Cardiac fibroblast (primary cell): ENCODE results near the gene CEP55.
"Not testable (repeated sequence)": the region's sequence is repeated elsewhere in the genome, so short reads cannot be mapped to it uniquely, and the experiment has no call there.

ENCODE experiments used
- DNase-seq, 2 donors: peaks; one replicate each; pipeline versions ENCODE4 v3.0.0 to v3.0.0-alpha.2; 2010; ENCODE audit warnings: low read depth in 2 of 2
- H3K4me3 ChIP-seq, 2 donors: replicated peaks in 1 of 2; 1 replicate in 1 of 2; 2 replicates in 1 of 2; pipeline ENCODE4 v1.5.1; 2011; ENCODE audit warnings: low read depth in 2 of 2, low read length in 2 of 2, mild to moderate bottlenecking in 2 of 2, moderate library complexity in 1 of 2
- TF ChIP-seq, protein P1 (sequence below): IDR thresholded peaks from one replicate; pipeline ENCODE4 v1.5.1; 2011; ENCODE audit warnings: low read depth, mild to moderate bottlenecking, low read length, inconsistent platforms

The CEP55 gene

DNA sequence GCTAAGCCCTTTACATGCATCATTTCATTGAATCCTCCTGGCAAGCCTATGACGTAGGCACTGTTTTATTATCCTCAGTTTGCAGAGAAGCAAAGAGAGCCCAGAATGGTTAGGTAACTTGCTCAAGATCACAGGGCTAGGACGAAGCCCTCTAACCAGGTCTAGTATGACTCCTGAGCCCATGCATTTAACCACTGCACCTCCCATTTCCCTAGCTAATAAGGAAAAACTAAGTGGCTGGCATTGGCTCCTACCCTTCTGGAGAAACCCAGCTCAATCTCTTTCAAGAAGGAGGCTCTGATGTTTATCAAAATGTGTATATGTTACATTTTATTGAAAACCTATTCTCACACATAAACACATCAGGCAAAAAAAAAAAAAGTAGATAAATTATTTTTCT is 34.0 kb upstream of the CEP55 start:
- TF ChIP-seq, protein P1, sequence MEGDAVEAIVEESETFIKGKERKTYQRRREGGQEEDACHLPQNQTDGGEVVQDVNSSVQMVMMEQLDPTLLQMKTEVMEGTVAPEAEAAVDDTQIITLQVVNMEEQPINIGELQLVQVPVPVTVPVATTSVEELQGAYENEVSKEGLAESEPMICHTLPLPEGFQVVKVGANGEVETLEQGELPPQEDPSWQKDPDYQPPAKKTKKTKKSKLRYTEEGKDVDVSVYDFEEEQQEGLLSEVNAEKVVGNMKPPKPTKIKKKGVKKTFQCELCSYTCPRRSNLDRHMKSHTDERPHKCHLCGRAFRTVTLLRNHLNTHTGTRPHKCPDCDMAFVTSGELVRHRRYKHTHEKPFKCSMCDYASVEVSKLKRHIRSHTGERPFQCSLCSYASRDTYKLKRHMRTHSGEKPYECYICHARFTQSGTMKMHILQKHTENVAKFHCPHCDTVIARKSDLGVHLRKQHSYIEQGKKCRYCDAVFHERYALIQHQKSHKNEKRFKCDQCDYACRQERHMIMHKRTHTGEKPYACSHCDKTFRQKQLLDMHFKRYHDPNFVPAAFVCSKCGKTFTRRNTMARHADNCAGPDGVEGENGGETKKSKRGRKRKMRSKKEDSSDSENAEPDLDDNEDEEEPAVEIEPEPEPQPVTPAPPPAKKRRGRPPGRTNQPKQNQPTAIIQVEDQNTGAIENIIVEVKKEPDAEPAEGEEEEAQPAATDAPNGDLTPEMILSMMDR, result no peak
- H3K4me3 ChIP-seq, result no peak overlapping the region
- peak in 1 of 2 donors; percentile 42 for DNase-seq

DNA sequence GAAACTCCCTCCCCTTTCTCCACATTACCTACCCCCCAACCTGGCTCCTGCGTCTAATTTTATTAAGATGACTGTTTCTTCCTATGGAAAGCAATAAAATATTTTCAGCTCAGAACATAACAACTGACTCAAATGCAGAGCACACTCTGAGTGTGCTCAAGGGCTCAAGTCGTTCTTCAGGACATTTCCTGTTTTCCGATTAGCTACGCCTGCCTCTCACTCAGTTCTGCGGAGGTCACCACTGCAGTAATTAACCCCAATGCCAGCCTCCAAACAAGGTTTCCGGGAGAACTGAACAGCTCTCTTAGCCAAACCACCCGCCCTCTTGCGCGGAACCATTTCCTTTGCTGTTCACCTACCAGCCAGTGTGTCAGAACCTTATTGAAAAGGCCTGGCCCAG is 33.5 kb upstream of the CEP55 start:
- DNase-seq, result peak; percentile 83 to 89
- peak overlapping the region in 1 of 2 donors; percentile 13 for H3K4me3 ChIP-seq
- TF ChIP-seq, protein P1, result no peak

DNA sequence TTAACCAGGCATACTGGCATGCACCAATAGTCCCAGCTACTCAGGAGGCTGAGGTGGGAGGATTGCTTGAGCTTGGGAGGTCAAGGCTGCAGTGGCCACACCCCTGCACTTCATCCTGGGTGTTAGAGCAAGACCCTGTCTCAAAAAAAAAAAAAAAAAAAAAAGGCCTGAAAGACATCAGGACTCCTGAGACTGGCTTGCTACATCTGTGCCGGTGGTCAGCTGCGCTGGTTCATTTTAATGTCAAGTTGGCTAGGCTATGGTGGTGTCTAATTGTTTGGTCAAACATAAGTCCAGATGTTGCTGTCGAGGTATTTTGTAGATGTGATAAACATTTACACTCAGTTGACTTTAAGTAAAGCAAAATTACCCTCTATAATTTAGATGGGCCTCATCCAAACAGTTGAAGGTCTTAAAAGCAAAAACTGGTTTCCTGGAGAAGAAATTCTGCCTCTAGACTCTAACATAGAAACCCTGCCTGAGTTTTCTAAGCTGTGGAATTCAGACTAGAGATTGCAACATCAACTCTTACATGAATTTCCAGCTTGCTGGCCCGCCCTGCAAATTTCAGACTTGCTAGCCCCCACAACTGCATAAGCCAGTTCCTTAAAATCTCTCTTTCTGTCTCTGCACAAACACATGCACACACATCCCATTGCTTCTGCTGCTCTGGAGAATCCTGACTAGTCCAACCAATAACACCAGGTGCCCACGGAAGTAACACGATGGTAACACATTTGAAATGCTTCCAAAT is 32.5 kb upstream of the CEP55 start:
- TF ChIP-seq, protein P1, result no peak
- H3K4me3 ChIP-seq, result peak overlapping the region in 1 of 2 donors; percentile 5
- DNase-seq, result peak; percentile 85 to 88

DNA sequence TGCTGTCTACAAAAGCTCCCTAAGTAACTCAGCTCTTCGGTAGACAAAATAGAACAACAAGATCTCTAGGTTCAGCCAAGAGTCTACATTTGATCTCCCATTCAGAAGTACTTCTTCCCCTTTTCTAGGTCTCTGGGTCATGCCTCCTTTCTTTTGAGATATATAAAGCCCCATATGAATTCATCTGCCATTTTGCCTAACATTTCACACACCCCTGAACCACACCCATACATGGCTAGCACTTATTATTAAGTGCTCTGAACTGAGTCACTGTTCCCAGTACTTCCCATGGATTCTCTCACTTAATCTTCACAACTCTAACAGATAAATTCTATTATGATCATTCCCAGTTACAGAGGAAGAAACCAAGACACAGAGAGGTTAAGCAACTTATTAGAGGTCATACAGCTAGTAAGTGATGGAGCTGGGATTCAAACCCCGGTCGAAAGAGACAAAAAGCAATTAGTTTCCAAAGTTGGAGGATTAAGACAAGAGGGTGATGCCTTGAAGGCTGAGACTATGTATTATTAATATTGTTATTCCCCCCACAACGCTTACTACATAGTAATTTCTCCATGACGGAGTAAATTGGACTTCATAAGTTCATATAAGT is 31.5 kb upstream of the CEP55 start:
- no peak overlapping the region for H3K4me3 ChIP-seq
- TF ChIP-seq, protein P1, result no peak
- peak; percentile 26 to 70 for DNase-seq

DNA sequence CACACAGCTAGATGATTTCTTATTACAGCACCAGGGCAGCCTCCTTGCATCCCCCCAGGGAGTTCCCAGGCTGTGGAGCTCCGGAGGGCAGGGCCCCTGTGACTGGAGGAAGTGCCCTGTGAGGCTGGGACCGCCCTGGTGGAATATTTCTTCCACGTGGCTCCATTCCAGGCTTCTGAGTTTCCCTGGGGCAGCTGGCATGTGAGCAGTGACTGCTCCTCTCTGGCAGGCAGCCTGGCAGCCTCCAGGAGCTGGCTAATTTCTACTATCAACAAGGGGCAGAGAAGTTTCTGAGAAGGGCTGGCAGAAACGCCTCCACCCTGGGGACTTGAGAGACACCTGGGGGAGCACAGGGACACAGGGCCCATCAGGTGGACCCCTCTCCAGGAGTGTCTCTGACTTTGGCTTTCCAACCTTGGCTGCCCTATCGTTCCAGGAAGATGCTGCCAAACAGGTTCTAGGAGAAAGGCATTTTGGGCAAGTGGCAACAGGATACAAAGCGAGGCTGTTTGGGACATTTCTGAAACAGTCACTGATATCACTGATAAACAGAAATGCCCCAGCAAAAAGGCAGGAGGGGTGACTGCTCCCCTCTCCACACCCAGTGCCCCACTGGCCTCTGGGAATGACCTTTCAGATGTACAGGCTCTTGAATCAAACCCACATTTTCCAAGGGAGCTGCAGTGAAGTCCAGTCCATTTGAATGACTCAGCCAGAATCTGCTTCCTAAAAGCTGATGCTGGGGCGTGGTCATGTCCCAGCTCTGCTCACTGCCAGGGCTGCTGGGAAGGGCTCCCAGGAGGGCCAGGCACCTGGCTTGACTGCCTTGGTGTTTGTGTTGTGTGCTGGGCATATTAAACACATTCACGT is 30.4 kb upstream of the CEP55 start:
- TF ChIP-seq, protein P1, result no peak
- DNase-seq, result peak; percentile 97
- H3K4me3 ChIP-seq, result no peak overlapping the region

GRCh38 chr10:93467635-93468034 is 28.8 kb upstream of the CEP55 start:
- not testable (repeated sequence) for DNase-seq, H3K4me3 ChIP-seq
